Naive thymus-derived CD4-positive, alpha-beta T cell (primary cell): ENCODE measurements around the gene DNM3. TPM values are rescaled to one million over a fixed set of nuclear protein-coding genes. Genes with fewer than 3 reads are reported as not detected.

Experiments
- ATAC-seq: fragments of 150-1000 bp; cut with Tn5 transposase; 2 replicates; pipeline ENCODE4 v1.10.0; 2021; ENCODE audit warnings: mild to moderate bottlenecking, moderate library complexity
- CTCF ChIA-PET: fragments of 350-600 bp; sonication (Branson Sonifier 250); formaldehyde crosslinking; loops from one replicate; lab custom pipeline; 2021; ENCODE audit warnings: antibody characterized with exemption; lab: Charles Lee
- POLR2A ChIA-PET: fragments of 350-600 bp; sonication (Branson Sonifier 250); formaldehyde crosslinking; loops from one replicate; lab custom pipeline; 2021; ENCODE audit warnings: antibody characterized with exemption, inconsistent platforms; lab: Charles Lee
- DNase-seq, 9 donors: peaks; one replicate each; pipeline versions ENCODE4 v3.0.0 to v3.0.0-alpha.2; 2020 to 2022; ENCODE audit warnings: mixed read lengths in 1 of 9
- H3K27ac ChIP-seq: one replicate; pipeline ENCODE4 v1.7.0; 2013; ENCODE audit warnings: mild to moderate bottlenecking, low read depth, low read length, moderate library complexity
- H3K27me3 ChIP-seq, 2 donors: one replicate each; pipeline ENCODE4 v1.7.0; 2013; ENCODE audit warnings: low read length in 2 of 2, mild to moderate bottlenecking in 2 of 2, moderate library complexity in 2 of 2; ENCODE audit not compliant: control insufficient read depth in 2 of 2, insufficient read depth in 2 of 2
- H3K36me3 ChIP-seq, 3 experiments: 1 replicate in 2 of 3; 2 replicates in 1 of 3; pipeline ENCODE4 v1.7.0; 2013; ENCODE audit warnings: low read length in 3 of 3, mild to moderate bottlenecking in 3 of 3, moderate library complexity in 1 of 3; ENCODE audit not compliant: insufficient read depth in 3 of 3, control insufficient read depth in 2 of 3
- H3K4me1 ChIP-seq, 2 donors: one replicate each; pipeline ENCODE4 v1.7.0; 2013; ENCODE audit warnings: low read length in 2 of 2, mild to moderate bottlenecking in 2 of 2, moderate library complexity in 1 of 2; ENCODE audit not compliant: control insufficient read depth in 2 of 2, insufficient read depth in 2 of 2
- H3K4me3 ChIP-seq: 2 replicates; pipeline ENCODE4 v1.7.0; 2013; ENCODE audit warnings: mild to moderate bottlenecking, low read length
- H3K9me3 ChIP-seq, 3 experiments: 1 replicate in 2 of 3; 2 replicates in 1 of 3; pipeline ENCODE4 v1.7.0; 2013; ENCODE audit warnings: low read length in 3 of 3; ENCODE audit not compliant: control insufficient read depth in 2 of 3
- H3K27ac Mint-ChIP-seq, 9 donors: one replicate each; pipeline ENCODE4 v1.8.0; 2020 to 2022; ENCODE audit warnings: mixed read lengths in 9 of 9, mild to moderate bottlenecking in 8 of 9, moderate library complexity in 5 of 9, inconsistent platforms in 2 of 9
- H3K27me3 Mint-ChIP-seq, 5 donors: one replicate each; pipeline ENCODE4 v1.8.0; 2021 to 2022; ENCODE audit warnings: mixed read lengths in 5 of 5, mild to moderate bottlenecking in 1 of 5
- H3K36me3 Mint-ChIP-seq, 5 donors: one replicate each; pipeline ENCODE4 v1.8.0; 2020 to 2022; ENCODE audit warnings: mixed read lengths in 5 of 5, mild to moderate bottlenecking in 3 of 5, inconsistent platforms in 1 of 5
- H3K4me1 Mint-ChIP-seq, 7 donors: one replicate each; pipeline ENCODE4 v1.8.0; 2020 to 2022; ENCODE audit warnings: mixed read lengths in 7 of 7, mild to moderate bottlenecking in 3 of 7, inconsistent platforms in 1 of 7
- H3K4me3 Mint-ChIP-seq, 10 donors: one replicate each; pipeline ENCODE4 v1.8.0; 2020 to 2022; ENCODE audit warnings: mild to moderate bottlenecking in 10 of 10, mixed read lengths in 10 of 10, moderate library complexity in 6 of 10, inconsistent platforms in 2 of 10
- H3K9me3 Mint-ChIP-seq, 11 donors: one replicate each; pipeline ENCODE4 v1.8.0; 2020 to 2022; ENCODE audit warnings: mixed read lengths in 11 of 11, mild to moderate bottlenecking in 4 of 11, inconsistent platforms in 1 of 11, moderate library complexity in 1 of 11
- intact Hi-C, 2 donors: fragments of 100-400 bp; cut with micrococcal nuclease; formaldehyde crosslinking; loops; one replicate each; pipeline ENCODE4 v1.15.1; 2023
- polyA plus RNA-seq, 2 donors: library from polyadenylated mRNA; unstranded; fragments of 300-500 nt; fragmentation: Illumina TruSeq; gene quantifications; one replicate each; pipeline ENCODE4 v1.2.3, GENCODE V29; 2021
- total RNA-seq, 6 experiments: library from RNA in 5 of 6; stranded (reverse) in 5 of 6; gene quantifications; 1 replicate in 5 of 6; 2 replicates in 1 of 6; pipeline ENCODE4 v1.2.3 and lab custom pipeline; 2021 to 2026

The DNM3 gene
- total and polyA plus RNA-seq, 7 experiments from 2014 or later = 1.2 to 2.5 (median 2.0) TPM

DNA sequence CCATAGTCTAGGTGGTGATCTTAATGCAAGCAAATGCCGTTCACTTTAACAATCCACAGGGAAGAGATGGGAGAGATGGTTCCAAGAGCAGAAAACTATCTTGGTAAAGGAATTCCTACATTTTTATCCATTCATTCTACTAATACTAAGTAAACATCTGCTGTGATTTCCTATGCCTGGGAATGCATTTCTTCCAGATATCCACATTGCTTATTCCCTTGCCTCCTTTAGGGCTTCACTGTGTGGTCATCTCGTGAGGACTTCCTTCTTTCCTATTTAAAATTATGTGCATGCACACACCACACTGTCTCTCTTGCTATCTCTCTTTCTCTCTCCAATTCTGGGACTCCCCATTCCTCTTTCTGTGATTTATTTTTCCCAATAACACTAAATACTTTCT lies 380.1 kb downstream of the DNM3 start:
- DNase-seq (no peak), ATAC-seq (no peak)
- POLR2A ChIA-PET = interaction anchor here (1.4 kb wide), 1 partner anchor 10 kb away, joined by 4 read pairs; no protein-coding TSS in a partner anchor
- H3K4me3 ChIP-seq = no peak overlapping the region
- no peaks in the 10 kb centered on the region for H3K27me3 ChIP-seq
- Mint-ChIP-seq H3K36me3 (peaks cover 0 to 8% (median 0%) of the 10 kb centered on the region in 5 donors), H3K4me1 (peaks cover 0 to 3% (median 0%) of the 10 kb centered on the region in 7 donors), H3K9me3 (peaks cover 0 to 2% (median 0%) of the 10 kb centered on the region in 11 donors), H3K27ac (no peak overlapping the region), H3K27me3 (peaks cover 0 to 3% (median 0%) of the 10 kb centered on the region in 5 donors), H3K4me3 (no peak overlapping the region)
- CTCF ChIA-PET = no interaction called here
- H3K27ac ChIP-seq = no peak overlapping the region
- H3K36me3 ChIP-seq = no peaks in the 10 kb centered on the region
- intact Hi-C loops = no loop called here
- no peaks in the 10 kb centered on the region for H3K9me3 ChIP-seq
- H3K4me1 ChIP-seq = no peaks in the 10 kb centered on the region

DNA sequence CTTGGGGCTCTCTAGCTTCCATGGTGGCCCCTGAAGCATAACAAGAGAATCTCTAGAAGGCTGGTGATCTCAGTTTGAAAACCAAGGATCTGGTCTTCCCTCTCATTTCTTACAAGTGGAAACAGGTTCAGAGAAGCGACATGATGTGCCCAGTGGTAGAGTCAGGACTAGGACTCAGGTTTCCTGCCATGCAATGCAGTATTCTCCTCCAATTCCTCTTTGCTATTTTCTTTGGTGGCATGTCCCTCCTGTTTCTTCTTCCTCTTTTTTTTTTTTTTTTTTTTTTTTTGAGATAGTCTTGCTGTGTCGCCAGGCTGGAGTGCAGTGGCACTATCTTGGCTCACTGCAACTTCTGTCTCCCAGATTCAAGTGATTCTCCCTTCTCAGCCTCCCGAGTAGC lies 383.6 kb downstream of the DNM3 start:
- Histone ChIP-seq H3K36me3 (no peaks in the 10 kb centered on the region), H3K9me3 (no peaks in the 10 kb centered on the region), H3K27ac (no peak overlapping the region), H3K4me1 (no peaks in the 10 kb centered on the region), H3K27me3 (no peaks in the 10 kb centered on the region), H3K4me3 (no peak overlapping the region)
- Mint-ChIP-seq H3K9me3 (peaks cover 0 to 4% (median 0%) of the 10 kb centered on the region in 11 donors), H3K27ac (no peak overlapping the region), H3K4me1 (peaks cover 0 to 5% (median 0%) of the 10 kb centered on the region in 7 donors), H3K36me3 (peaks cover 0 to 11% (median 0%) of the 10 kb centered on the region in 5 donors), H3K27me3 (peaks cover 0 to 3% (median 0%) of the 10 kb centered on the region in 5 donors), H3K4me3 (no peak overlapping the region)
- intact Hi-C loops = no loop called here
- ChIA-PET POLR2A (interaction anchor here (0.7 kb wide), 1 partner anchor 44 kb away, joined by 6 read pairs; no protein-coding TSS in a partner anchor), CTCF (no interaction called here)
- DNase-seq = no peak
- no peak for ATAC-seq

DNA sequence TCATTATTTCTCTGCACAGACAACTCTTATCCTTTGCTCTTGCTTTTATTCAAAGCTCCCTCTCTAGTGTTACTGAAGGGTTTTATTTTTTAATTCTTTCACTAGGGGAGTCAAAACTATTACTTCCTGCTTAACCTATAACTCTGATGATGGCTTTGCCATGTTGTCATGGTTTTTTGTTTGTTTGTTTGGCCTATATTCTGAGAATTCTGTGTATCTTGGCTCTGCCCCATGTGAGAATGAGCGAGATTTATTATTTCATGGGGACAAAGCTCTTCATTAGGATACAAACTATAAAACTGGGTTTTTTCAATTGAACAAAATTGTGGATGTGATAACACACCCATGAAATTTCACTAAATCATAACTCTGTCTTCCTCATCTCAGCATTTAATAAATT lies 388.6 kb downstream of the DNM3 start:
- H3K9me3 ChIP-seq = no peaks in the 10 kb centered on the region
- Mint-ChIP-seq H3K4me3 (no peak overlapping the region), H3K9me3 (peaks cover 0 to 27% (median 4%) of the 10 kb centered on the region in 11 donors), H3K36me3 (peaks cover 0 to 22% (median 4%) of the 10 kb centered on the region in 5 donors), H3K27me3 (peaks cover 0 to 3% (median 0%) of the 10 kb centered on the region in 5 donors), H3K4me1 (peaks cover 0 to 9% (median 5%) of the 10 kb centered on the region in 7 donors), H3K27ac (peak overlapping the region in 1 of 9 donors; percentile 50)
- ChIA-PET POLR2A (no interaction called here), CTCF (interaction anchor here (0.6 kb wide), 1 partner anchor 10 kb away, joined by 3 read pairs; no protein-coding TSS in a partner anchor)
- no peak for DNase-seq
- no peaks in the 10 kb centered on the region for H3K27me3 ChIP-seq
- no peak for ATAC-seq
- no peaks in the 10 kb centered on the region for H3K36me3 ChIP-seq
- no peaks in the 10 kb centered on the region for H3K4me1 ChIP-seq
- intact Hi-C loops = no loop called here
- no peak overlapping the region for H3K27ac ChIP-seq
- no peak overlapping the region for H3K4me3 ChIP-seq

DNA sequence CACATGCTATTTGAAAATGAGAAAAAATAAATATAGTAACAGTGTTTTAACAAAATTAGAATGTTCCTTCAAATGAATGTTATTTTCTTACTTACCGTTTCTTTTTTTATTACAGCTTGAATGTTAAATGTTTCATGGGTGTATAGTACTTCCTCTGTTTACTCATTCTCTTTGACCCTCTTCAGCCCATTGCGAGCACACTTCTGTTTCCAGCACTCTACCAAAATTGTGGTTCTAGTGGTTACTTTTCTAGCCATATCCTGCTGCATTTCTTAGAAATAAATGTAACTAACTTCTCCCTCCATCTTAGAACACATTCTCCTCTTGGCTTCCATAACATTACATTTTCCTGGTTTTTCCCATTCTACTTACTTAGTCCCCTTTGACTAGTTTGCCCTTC lies 389.2 kb downstream of the DNM3 start:
- Histone ChIP-seq H3K4me3 (no peak overlapping the region), H3K4me1 (no peaks in the 10 kb centered on the region), H3K9me3 (no peaks in the 10 kb centered on the region), H3K27me3 (no peaks in the 10 kb centered on the region), H3K27ac (no peak overlapping the region), H3K36me3 (no peaks in the 10 kb centered on the region)
- intact Hi-C loops = no loop called here
- Mint-ChIP-seq H3K27ac (peak overlapping the region in 2 of 9 donors; percentile 34 to 41), H3K36me3 (peaks cover 0 to 22% (median 4%) of the 10 kb centered on the region in 5 donors), H3K9me3 (peaks cover 0 to 25% (median 4%) of the 10 kb centered on the region in 11 donors), H3K4me3 (peak overlapping the region in 1 of 10 donors; percentile 29), H3K4me1 (peaks cover 0 to 9% (median 5%) of the 10 kb centered on the region in 7 donors), H3K27me3 (peaks cover 0 to 2% (median 0%) of the 10 kb centered on the region in 5 donors)
- DNase-seq = no peak
- ATAC-seq = no peak
- ChIA-PET CTCF (interaction anchor here (0.6 kb wide), 1 partner anchor 11 kb away, joined by 3 read pairs; no protein-coding TSS in a partner anchor), POLR2A (no interaction called here)

DNA sequence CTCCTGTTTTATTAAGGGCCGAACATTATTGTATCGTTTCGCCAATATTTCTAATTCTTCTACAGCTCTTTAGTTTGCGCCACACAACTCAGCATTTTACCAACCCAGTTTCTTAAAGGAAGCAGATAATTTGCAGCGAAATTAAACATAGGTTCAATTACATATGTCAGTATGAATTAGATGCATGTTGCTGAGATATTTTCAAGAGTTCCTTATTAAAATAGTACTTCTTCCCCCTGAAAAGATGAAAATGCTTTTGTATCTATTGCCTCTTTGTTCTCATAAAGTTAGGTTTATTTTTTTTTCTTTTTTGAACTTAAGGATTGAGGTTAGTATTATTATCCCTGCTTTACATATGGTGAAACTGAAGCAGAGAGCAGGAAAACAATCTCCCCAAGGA lies 395.7 kb downstream of the DNM3 start:
- CTCF ChIA-PET = no interaction called here
- no peak for DNase-seq
- H3K27ac Mint-ChIP-seq = no peak overlapping the region

DNA sequence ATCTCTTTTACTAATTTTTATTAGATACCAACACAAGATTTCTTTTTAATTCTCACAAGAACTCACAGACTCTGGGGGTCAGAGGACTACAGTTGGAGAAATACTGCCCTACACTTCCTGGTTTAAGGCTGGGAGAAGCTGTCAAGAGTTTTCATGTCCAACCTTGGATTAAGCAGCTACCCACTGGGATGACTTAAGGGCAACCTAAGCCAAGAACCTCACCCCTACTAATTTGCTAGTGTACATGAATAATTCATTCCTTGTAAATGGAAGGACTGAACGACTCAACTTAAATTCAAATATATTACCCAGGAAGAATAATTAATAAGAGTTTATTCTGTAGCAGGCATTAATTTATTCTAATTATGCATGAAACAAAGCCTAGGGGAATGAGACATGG lies 396.9 kb downstream of the DNM3 start:
- Histone ChIP-seq H3K9me3 (no peaks in the 10 kb centered on the region), H3K27ac (no peak overlapping the region), H3K36me3 (no peaks in the 10 kb centered on the region), H3K4me3 (no peak overlapping the region), H3K4me1 (no peaks in the 10 kb centered on the region), H3K27me3 (no peaks in the 10 kb centered on the region)
- H3K27me3 Mint-ChIP-seq = no peaks in the 10 kb centered on the region
- H3K4me1 Mint-ChIP-seq = peaks cover 0 to 3% (median 0%) of the 10 kb centered on the region in 7 donors
- H3K36me3 Mint-ChIP-seq = peaks cover 0 to 2% (median 0%) of the 10 kb centered on the region in 5 donors
- peaks cover 0 to 6% (median 0%) of the 10 kb centered on the region in 11 donors for H3K9me3 Mint-ChIP-seq
- no peak overlapping the region for H3K4me3 Mint-ChIP-seq
- POLR2A ChIA-PET = no interaction called here
- no peak for DNase-seq
- intact Hi-C loops = no loop called here
- no peak for ATAC-seq
- H3K27ac Mint-ChIP-seq = no peak overlapping the region
- CTCF ChIA-PET = no interaction called here

More for the DNA sequence above, 395.7 kb downstream of the DNM3 start:
- Histone ChIP-seq H3K27ac (no peak overlapping the region), H3K36me3 (no peaks in the 10 kb centered on the region), H3K4me3 (no peak overlapping the region), H3K9me3 (no peaks in the 10 kb centered on the region), H3K27me3 (no peaks in the 10 kb centered on the region), H3K4me1 (no peaks in the 10 kb centered on the region)
- intact Hi-C loops = no loop called here
- Mint-ChIP-seq H3K9me3 (peaks cover 0 to 12% (median under 1%) of the 10 kb centered on the region in 11 donors), H3K36me3 (peaks cover 0 to 7% (median 0%) of the 10 kb centered on the region in 5 donors), H3K4me3 (no peak overlapping the region), H3K27me3 (peaks cover 0 to 2% (median 0%) of the 10 kb centered on the region in 5 donors), H3K4me1 (peaks cover 0 to 3% (median 0%) of the 10 kb centered on the region in 7 donors)
- POLR2A ChIA-PET = no interaction called here
- ATAC-seq = no peak

DNA sequence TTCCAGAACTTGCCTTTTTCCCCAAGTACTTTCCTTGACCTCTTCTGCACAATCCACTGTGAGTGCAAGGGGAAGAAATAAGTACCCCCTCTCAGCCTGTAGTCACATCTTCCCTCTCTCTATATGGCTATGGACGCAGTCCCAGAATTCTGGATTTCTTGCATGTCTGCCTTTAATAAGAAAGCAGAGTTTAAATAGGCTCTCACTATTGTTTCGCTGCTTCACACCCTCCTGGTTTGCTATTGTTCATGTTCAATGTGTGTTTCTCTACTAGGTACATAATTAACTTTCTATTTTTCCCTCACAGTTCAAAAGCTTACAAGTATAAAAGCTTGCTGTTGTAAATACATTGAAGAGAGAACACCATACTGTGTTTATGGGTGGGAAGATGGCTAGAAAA lies 397.7 kb downstream of the DNM3 start:
- Histone ChIP-seq H3K27ac (no peak overlapping the region), H3K27me3 (no peaks in the 10 kb centered on the region), H3K36me3 (no peaks in the 10 kb centered on the region), H3K9me3 (no peaks in the 10 kb centered on the region), H3K4me3 (no peak overlapping the region), H3K4me1 (no peaks in the 10 kb centered on the region)
- CTCF ChIA-PET = no interaction called here
- H3K36me3 Mint-ChIP-seq = peaks cover 0 to 2% (median 0%) of the 10 kb centered on the region in 5 donors
- peaks cover 0 to 9% (median 0%) of the 10 kb centered on the region in 11 donors for H3K9me3 Mint-ChIP-seq
- intact Hi-C loops = no loop called here
- POLR2A ChIA-PET = interaction anchor here (0.6 kb wide), 1 partner anchor 85 kb away, joined by 3 read pairs; no protein-coding TSS in a partner anchor
- no peak overlapping the region for H3K27ac Mint-ChIP-seq
- H3K4me3 Mint-ChIP-seq = no peak overlapping the region
- H3K27me3 Mint-ChIP-seq = no peaks in the 10 kb centered on the region
- no peak for ATAC-seq
- no peak for DNase-seq
- peaks cover 0 to 3% (median 0%) of the 10 kb centered on the region in 7 donors for H3K4me1 Mint-ChIP-seq
